Loucy (cell line): ENCODE measurements around the gene ZNF92.

Experiments
- CTCF ChIP-seq: fragments of 200-600 bp; sonication (generic); conservative IDR thresholded peaks from 2 replicates; pipeline ENCODE4 v1.5.1; 2014; ENCODE audit warnings: mild to moderate bottlenecking, antibody characterized with exemption, low read length
- EZH2phosphoT487 ChIP-seq: fragments of 200-600 bp; IDR thresholded peaks from 2 replicates; pipeline ENCODE4 v1.6.1; 2018; ENCODE audit warnings: antibody characterized with exemption, mild to moderate bottlenecking, moderate library complexity, borderline replicate concordance

GRCh38 chr7:65430344-65431186 lies 56.9 kb downstream of the ZNF92 start:
- TF ChIP-seq CTCF (no peak), EZH2phosphoT487 (no peak)
